ACHN (cell line): Measurements from ENCODE around the gene CSPG4.
"Not testable (repeated sequence)": the region's sequence is repeated elsewhere in the genome, so short reads cannot be mapped to it uniquely, and the experiment has no call there.

ENCODE experiments used
- DNase-seq: peaks from one replicate; pipeline ENCODE4 v3.0.0-alpha.2; 2015
- in situ Hi-C: cut with HindIII; loops from 2 replicates; pipeline ENCODE4 v1.10.0; 2017; ENCODE audit warnings: low sequenced_read_pairs, low pct_ligation_motif_present, low pct_unique_long_range_greater_than_20kb

CSPG4 gene

DNA sequence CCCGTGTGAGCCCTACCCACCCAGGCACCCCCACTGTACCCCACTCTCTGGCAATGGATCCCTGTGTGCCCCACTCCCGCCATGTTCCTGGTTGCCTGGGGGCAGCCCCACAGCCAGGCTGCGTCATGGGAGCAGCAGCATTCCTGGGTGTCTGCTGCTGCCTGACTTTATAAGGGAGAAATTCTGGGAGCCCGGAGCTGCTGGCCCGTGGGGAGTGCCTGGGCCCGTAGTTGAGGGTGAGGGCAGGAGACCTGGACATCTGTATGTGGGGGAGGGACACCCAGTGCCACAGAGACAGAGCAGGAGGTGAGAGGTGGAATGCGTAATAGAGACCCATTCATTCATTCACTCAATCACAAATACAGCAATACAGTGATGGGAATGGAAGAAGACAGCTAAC, 15.1 kb downstream of the CSPG4 start:
- DNase-seq = no peak
- in situ Hi-C loops = no loop called here

DNA sequence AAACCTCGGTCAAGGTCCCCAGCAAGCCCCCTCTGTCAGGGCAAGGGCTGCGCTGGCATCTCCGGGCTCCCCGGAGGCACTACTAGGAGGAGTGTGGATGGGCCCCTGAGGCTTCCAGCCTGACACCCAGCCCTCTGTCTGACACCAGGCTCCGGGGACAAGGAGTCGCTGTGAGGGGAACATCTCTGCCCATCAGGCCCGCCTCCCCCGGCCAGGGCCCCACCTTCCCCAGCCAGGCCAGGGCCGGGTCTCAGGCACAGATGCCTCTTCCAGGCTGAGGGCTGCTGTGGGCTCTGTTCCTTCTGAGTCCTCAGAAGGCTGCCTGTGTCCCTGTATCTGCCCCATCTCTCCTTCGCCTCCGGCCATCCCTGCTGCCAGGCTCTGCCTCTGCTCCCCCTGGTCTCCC, 15.8 kb downstream of the CSPG4 start:
- in situ Hi-C loops = no loop called here
- DNase-seq = no peak

- no peak for DNase-seq
- in situ Hi-C loops = no loop called here
Observed at GRCh38 chr15:75696311-75696720, 16.3 kb downstream of the CSPG4 start.

DNA sequence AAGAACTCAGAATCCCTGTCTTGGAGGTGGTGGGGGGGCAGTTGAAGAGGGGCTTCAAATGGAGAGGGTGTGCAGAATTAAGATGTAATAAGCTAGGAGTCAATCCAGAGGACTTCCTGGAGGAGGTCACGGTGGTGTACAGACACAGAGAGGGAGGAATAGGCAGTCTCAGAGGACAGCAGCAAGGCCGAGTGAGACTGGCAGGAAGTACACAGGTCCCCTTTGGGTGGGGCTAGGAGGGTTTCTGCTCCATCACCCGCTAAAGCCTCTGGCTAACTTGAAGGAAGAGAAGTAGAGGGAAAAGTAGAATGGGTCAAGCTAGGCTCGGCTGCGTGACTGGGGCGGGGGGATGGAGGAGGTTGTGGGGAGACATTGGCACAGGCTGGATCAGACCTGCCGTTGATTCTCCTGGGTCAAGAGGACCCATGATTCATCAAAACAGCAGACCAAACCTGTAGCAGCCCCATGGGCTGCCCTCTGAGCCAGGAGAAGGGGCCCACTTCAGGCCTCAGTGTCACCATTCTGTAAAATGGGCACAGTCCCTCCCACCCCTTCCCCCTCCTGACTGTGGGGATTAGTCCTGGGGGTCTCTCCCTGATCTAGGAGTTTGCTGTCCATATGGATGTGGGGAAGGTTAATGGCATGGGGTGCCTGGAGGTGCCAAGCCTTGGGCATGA, 16.9 kb downstream of the CSPG4 start:
- no peak for DNase-seq
- in situ Hi-C loops = no loop called here

- in situ Hi-C loops = no loop called here
- DNase-seq = no peak
Observed at GRCh38 chr15:75695220-75695619, 17.4 kb downstream of the CSPG4 start.

DNA sequence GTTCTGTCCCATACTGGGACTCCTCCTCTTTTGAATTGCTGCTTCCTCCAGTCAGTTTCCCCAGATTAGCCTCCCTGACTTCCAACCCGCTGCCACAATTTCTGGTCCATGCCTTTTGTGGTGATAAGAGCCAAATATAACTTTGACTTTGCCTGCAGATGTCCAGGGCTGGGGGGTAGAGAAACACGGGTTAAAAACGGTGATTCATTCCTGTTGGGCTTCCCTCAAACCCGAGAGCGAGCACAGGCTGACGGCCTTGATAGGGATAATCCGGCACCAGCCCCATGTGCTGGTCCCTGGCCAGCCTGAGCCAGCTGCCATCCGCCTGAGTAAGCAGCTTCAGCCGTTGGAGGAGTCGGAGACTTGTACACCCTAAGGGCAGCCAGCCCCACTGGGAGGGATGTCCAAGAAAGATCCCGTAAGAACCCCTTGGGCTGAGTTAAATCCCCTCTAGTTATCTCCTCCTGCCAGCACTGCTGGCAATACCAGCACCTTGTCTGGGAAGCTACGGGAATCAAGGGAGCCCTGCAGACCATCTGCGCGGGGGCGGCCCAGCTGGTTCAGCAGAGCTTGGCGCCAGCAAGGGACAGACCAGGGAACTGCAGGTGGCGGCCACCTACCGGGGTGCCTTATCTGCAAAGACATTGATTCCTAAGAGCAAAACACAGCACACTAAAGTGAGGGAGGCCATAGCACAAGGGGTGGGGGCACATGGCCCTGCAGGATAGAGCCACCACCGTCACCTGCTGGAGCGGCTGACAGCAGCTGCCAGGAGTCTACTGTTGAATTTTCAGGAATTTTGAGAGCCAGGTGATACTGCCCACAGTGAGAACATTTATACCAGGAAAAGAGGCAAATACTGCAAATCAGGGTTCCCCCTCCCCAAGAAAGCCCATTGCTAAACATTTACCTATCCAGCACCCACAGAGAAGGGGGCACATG, 18.1 kb downstream of the CSPG4 start:
- DNase-seq = peak; percentile 80
- in situ Hi-C loops = no loop called here

DNA sequence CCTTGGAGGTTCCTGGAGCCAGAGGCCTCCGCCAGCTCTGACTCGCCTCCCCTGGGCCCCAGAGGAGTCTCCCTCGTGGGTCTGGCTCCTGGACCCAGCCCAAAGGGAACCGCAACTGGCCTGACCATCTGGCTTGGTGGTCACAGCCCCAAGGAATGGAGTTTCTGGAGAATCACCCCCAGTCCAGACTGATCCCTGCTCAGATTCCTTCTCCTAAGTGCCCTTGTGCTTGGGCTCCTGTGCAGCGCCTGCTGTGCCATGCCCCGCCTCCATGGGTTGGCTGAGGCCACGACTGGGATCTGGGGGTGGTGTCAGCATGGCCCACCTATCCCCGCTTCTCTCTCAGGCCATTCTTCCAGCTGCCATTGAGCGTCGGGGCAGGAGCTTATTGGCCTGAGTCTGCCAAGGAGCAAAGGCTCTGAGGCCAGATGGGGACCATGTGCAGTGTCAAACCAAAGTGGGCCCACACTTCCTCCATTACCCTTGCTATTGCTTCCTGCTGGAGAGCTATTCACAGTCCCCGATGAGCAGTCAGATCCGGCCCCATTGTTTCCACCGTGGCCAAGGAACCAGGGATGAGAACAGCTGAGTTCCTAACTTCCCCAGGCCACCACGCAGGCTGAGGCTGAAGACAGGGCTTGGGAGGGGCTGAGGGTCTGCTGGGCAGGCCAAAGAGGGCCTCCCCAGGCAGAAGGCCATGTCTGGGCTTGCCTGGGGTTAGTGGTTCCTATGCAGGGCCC, 19.0 kb downstream of the CSPG4 start:
- DNase-seq = no peak
- in situ Hi-C loops = no loop called here

GRCh38 chr15:75693028-75693427, 19.6 kb downstream of the CSPG4 start:
- DNase-seq, in situ Hi-C loops: not testable (repeated sequence)

DNA sequence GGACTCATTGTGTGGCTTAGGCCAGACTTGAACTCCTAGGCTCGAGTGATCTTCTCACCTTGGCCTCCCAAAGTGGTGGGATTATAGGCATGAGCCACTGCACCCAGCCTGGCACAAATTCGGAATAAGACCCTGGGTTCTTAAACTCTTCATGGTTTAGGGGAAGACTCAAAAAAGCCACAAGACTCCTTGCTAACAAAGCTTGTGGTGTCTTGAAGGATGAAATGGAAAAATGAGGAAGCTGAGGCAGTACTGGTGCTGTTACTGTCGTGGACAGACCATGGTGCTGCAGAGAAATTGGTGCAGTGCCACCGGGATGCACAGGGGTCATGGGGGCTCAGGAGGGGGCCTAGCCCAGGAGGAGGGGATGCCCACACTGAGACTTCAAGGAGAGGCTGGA, 20.3 kb downstream of the CSPG4 start:
- DNase-seq, in situ Hi-C loops: not testable (repeated sequence)

DNA sequence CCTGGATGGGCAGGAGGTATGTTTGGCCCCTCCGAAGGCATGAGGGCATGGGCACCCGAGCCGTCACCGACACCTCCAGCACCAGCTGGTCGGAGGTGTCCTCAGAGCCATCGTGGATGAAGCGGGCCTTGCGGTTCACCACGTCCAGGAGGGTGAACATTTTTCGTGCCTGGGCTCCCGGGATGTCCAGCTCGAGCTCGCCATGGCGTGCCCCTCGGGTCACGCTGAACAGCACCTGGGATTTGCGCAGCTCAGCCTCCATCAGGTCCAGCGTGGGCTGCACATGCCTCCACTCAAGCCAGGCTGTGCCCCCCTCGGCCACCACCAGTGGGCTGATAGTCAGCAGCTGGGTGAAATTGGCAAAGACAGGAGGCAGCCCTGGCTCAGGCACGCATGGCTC, 23.2 kb downstream of the CSPG4 start:
- in situ Hi-C loops, DNase-seq: not testable (repeated sequence)

GRCh38 chr15:75688831-75689230, 23.8 kb downstream of the CSPG4 start:
- in situ Hi-C loops = no loop called here
- DNase-seq = no peak

- DNase-seq = no peak
- in situ Hi-C loops = no loop called here
Observed at GRCh38 chr15:75688278-75688557, 24.4 kb downstream of the CSPG4 start.

DNA sequence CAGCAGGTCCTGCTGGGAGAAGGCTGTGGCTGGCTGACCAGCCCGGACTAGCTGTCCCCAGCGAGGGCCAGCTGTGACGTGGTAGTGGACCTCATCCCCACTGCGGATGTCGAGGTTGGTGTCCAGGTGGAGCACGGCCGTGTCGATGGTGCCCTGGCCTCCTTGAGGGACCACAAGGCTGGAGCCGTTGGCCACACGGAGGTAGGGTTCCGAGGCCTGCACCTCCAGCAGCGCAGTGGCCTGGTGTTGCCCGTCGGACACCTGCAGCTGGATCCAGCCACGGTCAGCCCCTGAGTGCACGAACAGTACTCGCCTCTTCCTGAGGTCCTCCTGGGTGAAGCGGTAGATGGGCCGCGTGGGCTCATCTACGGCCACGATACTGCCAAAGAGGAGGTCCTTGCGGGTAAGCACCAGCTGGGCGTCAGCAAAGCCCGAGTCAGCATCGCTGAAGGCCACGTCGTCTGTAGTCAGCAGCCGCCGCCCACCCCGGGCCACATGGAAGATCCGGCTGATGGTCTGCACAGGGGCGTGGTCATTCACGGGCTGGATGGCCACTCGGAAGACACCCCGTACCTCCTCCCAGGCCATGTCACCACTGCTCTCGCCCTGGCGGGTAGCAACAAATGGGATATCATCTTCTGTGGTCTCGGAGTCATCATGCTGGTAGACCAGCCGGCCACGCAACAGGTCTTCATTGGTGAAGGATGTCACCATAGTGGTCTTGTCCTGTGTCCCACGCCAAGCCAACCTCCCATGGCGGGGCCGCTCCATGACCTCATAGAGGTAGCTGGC, 25.0 kb downstream of the CSPG4 start:
- no peak for DNase-seq
- in situ Hi-C loops = no loop called here

GRCh38 chr15:75686212-75686642, 26.4 kb downstream of the CSPG4 start:
- in situ Hi-C loops = not testable (repeated sequence)
- peak; percentile 48 for DNase-seq

DNA sequence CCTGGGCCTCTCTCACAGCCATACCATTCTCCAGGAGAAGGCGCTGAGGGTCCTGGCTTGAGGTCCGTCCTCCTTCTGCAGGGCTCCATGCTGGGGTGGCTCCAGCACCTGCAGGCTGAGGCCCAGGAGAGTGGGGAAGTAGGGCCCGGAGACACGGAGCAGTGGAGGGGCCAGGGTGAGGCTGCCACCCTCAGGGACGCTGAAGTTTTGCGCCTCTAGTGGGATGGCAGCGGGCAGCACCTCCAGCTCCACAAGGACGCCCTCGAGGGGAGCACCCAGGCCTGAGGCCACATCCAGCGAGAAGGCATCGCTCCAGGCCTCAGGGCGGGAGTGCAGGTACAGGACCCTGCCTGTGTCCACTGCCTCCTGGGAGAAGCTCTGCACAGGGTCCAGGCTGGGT, 27.5 kb downstream of the CSPG4 start:
- in situ Hi-C loops = no loop called here
- no peak for DNase-seq

GRCh38 chr15:75684648-75685047, 28.0 kb downstream of the CSPG4 start:
- in situ Hi-C loops = no loop called here
- no peak for DNase-seq

GRCh38 chr15:75683646-75684312, 28.9 kb downstream of the CSPG4 start:
- DNase-seq = peak; percentile 63
- in situ Hi-C loops = not testable (repeated sequence)
